NCI-H748 (cell line): ENCODE results near the gene ENDOD1.
"Not testable (repeated sequence)": the region's sequence is repeated elsewhere in the genome, so short reads cannot be mapped to it uniquely, and the experiment has no call there.

Experiments used
- DNase-seq: peaks from one replicate; lab custom pipeline; 2025; ENCODE audit not compliant: unreplicated experiment; lab: John Stamatoyannopoulos, UW

The ENDOD1 gene

DNA sequence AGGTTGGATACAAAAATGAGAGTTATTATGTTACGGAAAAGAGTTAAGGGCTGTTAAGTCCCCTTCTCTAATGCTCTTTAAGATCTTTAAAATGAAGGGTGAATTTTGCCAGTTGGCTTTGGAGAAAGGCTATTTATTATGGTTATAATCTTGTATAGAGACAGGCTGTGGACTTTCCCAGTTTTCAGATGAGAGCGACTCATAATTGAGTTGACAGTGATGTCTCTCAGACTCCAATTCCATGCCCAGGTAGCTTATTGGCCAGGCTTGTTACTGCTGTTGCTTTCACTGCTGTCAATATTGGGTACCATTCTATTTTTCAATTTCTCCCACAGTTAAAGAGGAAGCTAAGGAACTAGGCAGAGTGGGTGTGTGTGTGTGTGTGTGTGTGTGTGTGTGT is 13.1 kb downstream of the ENDOD1 start:
- DNase-seq: no peak

GRCh38 chr11:95103701-95104100 is 14.1 kb downstream of the ENDOD1 start:
- no peak for DNase-seq

- DNase-seq: no peak
Observed at GRCh38 chr11:95104121-95104830, 14.6 kb downstream of the ENDOD1 start.

GRCh38 chr11:95104856-95105255 is 15.2 kb downstream of the ENDOD1 start:
- DNase-seq: no peak

GRCh38 chr11:95108159-95108611 is 18.5 kb downstream of the ENDOD1 start:
- no peak for DNase-seq

GRCh38 chr11:95108671-95109551 is 19.3 kb downstream of the ENDOD1 start:
- no peak for DNase-seq

- DNase-seq: not testable (repeated sequence)
Observed at GRCh38 chr11:95111471-95111870, 21.8 kb downstream of the ENDOD1 start.

- no peak for DNase-seq
Observed at GRCh38 chr11:95111923-95112540, 22.4 kb downstream of the ENDOD1 start.

DNA sequence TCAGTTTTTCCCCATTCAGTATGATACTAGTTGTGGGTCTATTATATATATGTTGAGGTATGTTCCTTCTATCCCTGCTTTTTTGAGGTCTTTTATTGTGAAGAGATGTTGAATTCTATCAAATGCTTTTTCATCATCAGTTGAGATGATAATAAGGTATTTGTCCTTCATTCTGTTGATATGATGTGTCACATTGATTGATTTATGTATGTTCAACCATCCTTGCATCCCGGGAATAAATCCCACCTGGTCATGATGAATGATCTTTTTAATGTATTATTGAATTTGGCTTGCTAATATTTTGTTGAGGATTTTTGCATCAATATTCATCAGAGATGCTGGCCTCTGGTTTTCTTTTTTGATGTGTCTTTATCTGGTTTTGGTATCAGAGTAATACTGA is 26.0 kb downstream of the ENDOD1 start:
- no peak for DNase-seq

DNA sequence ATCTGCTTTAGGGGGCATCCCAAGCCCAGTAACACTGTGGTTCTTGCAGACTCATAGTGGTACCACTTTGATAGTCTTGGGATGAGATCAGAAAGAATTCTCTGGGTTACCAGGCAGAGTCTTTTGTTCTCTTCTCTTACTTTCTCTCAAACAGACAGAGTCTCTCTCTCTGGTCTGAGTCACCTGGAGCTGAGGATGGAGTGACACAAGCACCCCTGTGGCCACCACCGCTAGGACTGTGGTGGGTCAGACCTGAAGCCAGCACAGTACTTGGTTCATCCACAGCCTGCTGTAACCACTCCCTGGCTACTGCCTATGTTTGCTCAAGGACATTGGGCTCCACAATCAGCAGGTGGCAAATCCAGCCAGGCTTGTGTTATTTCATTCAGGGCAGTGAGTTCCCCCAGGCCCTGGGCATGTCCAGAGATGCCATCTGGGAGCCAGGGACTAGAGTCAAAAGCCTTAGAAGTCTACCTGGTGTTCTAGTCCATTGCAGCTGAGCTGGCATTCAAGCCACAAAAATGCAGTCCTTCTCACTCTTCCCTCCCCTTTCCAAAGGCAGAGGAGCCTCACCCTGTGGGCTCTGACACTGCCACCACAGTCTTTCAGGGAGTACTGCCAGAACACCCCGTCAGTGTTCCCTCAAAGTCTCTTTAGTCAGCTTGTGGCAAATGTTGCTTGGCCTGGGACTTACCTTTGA is 29.9 kb downstream of the ENDOD1 start:
- no peak for DNase-seq

- no peak for DNase-seq
Observed at GRCh38 chr11:95121698-95122097, 32.1 kb downstream of the ENDOD1 start.

GRCh38 chr11:95123556-95123955 is 33.9 kb downstream of the ENDOD1 start:
- DNase-seq: no peak

DNA sequence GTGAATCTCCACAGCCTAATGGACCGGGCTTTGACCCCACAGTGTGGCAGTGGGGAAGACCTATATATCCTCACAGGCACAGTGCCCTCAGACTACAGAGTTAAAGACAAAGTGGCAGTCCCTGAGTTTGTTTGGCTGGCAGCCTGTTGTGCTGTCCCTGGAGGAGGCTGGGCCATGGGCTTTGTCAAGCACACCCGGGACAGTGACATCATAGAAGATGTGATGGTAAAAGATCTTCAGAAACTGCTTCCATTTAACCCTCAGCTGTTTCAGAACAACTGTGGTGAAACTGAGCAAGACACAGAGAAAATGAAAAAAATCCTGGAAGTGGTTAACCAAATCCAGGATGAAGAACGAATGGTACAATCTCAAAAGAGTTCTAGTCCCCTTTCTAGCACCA is 39.0 kb downstream of the ENDOD1 start:
- no peak for DNase-seq

DNA sequence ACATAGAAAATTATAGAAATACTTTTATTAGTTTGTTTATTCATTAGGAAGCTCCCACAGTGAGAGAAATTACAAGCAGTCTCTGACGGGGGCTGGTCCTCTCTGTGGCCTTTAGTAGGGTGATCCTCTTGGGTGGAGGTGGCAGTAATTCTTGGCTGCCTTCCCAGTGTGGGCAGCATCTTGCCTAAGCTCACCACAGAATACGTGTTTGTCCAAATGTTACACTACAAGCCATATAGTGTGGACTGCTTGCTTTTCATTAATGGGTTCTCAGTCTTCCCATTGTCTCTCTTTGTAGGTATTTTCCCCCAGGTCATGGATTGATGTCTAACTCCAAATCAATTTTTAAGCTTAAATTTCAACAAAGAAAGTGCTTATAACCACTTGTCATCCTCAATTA is 43.3 kb downstream of the ENDOD1 start:
- DNase-seq: peak; percentile 15

- DNase-seq: no peak
Observed at GRCh38 chr11:95134491-95134890, 44.8 kb downstream of the ENDOD1 start.

DNA sequence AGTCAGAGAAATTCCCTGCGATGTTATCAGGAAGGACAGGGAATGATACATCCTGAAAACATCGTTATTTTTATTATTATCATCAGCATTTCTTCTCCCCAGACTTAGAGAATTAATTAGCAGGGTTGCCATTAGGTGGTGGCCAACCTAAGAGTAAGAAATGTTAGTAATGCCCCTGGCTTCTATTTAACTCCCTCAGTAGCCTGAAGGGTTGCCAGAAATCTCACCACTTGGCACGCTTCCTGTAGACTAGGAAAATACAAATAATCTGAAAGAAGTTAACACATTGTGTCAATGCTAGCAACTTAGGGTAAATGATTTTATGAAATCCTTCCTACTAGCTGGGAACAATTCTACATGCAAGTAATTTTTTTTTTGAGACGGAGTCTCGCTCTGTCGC is 45.5 kb downstream of the ENDOD1 start:
- DNase-seq: no peak

GRCh38 chr11:95135880-95136279 is 46.2 kb downstream of the ENDOD1 start:
- DNase-seq: no peak

- not testable (repeated sequence) for DNase-seq
Observed at GRCh38 chr11:95136747-95137146, 47.1 kb downstream of the ENDOD1 start.

- no peak for DNase-seq
Observed at GRCh38 chr11:95137299-95137698, 47.7 kb downstream of the ENDOD1 start.

- DNase-seq: no peak
Observed at GRCh38 chr11:95138448-95138847, 48.8 kb downstream of the ENDOD1 start.

DNA sequence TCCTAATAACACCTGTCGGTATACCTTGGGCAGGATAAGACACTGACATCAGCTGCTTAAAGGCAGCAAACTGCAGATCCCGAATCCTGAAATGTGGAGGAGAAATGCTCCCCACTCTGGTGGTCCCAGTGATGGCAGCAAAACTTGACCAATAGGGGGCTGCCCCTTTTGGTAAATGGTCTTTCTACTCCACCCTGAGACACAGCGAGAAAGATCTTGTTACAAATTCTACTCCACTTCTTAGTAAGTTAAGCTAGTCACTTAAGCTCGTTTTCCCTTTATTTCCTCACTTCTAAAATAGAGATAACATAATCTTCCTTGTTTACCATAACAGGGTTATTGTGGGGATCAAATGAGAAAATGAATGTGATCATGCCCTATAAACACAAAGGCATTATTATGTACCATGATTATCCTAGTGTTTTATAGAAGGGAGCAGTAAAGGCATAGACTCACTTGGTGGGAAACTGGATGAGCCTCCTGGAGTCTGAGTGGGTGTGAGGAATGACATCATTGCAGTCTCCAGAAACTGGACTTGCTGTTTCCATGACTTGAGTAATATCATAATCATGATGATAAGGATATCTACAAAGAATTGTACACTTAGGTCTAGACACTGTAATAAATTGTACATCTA is 50.9 kb downstream of the ENDOD1 start:
- no peak for DNase-seq
